ENCODE data around the gene TMEM187.

The TMEM187 gene

DNA sequence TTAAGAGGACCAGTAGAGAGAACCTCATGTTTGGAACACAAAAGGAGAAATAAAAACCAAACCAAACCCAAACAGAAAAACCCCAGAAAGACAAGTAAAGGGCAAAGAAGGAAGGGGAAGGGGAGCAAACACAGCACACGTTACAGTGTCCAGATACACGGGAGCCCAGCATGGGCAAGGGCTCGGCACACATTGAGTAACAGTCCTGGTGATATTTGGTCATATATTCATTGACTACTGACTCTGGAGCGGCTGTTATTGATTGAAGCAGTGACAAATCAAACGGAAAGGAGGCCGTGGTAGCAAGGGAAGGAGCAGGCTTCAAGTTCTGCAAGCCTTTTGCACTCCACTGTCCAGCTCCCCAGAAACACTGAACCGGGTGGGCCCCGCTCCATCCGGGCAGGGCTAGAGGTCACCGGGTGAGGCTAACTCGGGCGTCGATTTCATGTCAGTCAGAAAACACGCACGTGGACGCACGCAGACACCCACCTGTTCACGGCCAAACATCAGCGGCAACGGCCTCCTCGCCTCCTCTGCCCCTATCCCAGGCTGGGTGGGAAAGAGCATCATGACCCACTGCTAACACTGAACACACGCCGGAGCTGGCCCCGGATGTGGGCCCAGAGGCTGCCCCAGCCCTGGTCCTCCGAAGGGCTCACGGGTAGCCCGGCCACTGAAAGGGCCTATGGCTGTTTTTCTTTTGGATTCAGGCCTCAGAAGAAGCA lies 50.9 kb downstream of the TMEM187 start:
- DNase-seq: peak; percentile 14

DNA sequence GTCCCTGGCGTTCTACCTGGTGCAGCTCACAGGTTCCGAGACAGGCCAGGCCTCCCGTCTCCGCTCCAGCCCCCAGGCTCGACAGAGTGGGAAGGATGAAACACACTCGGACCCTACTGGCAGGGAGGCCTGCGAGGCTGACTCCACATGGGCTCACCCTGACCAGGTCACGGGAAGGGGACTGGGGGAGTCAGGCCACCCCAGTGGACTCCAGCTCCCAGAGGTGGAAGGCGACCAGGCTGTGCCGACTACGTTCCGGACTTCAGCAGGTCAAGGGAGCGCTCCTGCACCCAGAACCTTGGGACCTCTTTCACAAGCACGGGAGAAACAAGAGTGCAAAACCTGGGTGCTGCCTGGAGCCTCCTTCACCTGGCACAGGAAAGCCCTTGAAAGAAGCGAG lies 51.7 kb downstream of the TMEM187 start:
- DNase-seq: no peak

DNA sequence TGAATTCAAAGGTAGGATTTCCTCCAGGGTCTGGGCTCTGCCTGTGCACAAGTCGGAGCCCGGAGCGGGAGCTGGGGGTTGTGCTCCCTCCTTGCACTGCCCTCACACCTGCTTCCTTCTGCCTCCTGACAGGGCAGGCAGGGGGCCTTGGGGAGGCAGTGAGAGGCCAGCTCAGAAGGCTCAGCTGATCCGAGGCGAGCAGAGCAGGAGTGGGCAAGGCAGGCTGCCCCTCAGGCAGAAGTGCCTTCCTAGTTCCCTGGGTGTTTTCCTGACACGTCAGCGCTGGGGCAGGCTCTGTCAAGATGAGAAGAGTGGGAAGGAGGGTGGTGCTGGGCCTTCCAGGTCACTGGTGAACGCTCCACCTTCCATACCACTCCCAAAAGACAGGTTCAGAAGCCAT lies 52.7 kb downstream of the TMEM187 start:
- no peak for DNase-seq

DNA sequence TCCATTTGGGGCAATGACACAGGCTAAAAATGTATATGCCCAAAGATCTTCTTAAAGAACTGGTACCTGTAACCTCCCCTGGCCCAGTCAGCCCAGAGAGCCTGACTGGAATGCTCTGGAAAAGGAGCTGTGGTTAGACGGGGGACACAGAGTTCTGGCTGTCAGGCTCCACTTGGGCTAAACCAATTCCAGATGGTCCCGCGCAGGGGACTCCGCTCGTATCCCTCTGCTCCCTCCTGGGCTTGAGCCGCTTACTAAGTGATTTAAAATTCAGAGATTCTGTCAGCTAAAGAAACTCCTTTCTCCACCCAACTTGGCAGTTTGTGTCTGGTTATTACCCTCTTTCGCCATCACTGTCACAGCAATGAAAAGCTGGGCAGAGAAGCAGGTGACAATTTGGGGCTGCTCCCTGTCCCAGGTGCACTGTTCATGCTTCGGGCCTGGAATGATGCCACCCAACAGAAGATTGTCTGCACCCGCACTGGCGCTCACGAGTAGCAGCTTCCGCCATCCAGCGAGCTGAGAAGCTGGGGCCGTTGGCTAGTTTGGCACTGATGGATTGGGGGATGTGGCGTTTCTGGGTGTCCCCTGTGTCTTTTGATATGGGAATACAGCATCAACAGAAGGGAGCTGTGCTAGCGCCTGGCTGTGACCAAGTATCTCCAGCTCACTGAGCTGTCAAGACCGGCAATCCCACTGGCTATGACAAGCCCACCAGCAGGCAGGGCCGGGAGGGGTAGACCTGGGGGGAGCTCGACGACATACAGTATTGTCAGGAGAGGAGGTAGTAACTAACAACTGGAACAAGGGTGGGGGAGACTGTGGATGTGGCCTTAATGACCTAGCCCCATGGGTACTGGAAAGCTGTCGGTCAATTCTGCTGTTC lies 53.8 kb downstream of the TMEM187 start:
- DNase-seq: no peak

DNA sequence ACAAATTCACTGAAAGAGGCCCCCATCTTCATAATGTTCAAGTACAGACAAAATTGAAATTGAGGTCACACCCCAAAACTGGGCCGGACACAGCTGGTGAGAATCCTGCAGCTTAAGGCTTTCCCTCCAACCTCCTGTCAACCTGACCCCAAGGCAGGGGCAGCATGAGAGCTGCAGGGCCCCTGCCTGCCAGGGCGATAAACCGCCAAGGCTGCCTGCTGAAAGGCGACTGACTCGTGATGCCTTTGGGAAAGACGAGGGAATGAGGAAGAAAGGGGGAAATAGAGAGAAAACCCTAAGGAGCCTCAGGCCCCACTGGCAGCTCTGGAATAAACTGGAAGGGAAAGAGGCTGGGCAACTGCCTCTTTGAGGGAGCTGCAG lies 54.5 kb downstream of the TMEM187 start:
- DNase-seq: no peak

DNA sequence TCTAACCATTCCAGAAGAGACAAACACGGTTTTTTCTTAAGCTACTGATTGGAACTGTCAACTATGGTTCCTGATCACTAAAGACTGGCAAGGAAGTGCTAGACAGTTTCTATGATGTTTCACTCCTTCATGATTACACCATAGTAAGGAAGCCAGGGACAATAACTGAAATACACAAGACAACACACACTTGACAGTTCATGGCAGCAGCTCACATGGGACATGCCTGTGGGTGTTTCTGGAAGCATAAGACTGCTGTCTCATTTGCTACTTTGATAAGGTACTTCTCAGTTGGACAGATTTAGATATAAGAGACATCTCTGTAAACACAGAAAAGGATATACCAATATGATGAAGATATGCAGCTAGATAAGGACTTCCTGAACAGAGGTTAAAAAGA lies 55.4 kb downstream of the TMEM187 start:
- DNase-seq: no peak

DNA sequence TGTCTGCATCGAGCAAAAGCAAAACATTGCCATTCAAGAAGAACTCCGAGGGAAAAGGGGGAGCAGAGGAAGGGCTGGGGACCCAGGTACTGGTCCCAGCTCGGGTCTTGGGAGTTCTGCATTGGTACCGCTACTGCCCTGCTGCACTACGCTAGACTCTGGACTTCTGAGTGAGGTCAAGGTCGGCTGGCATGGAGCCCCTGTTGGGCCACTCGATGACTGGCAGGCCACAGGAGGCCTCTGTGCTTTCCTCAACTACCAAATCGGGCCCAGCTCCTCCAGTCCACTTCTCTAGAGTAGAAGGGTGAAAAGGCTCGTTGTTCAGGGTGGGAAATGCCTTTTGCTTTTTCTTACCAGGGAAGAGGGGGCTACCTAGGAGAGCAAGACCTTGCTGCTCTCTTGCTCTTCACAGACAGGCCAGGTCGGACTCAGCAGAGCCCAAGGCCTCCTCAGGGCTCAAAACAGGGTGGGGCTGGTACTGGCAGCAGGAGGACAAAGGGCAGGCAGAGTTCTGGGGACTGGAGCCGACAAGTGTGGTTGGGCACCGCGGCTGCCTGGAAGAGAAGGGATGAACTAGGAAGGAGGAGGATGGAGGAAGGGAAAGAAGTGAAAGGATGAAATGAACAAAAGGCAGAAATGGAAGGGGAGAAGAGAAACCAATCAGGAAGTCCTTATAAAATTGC lies 56.1 kb downstream of the TMEM187 start:
- DNase-seq: no peak

DNA sequence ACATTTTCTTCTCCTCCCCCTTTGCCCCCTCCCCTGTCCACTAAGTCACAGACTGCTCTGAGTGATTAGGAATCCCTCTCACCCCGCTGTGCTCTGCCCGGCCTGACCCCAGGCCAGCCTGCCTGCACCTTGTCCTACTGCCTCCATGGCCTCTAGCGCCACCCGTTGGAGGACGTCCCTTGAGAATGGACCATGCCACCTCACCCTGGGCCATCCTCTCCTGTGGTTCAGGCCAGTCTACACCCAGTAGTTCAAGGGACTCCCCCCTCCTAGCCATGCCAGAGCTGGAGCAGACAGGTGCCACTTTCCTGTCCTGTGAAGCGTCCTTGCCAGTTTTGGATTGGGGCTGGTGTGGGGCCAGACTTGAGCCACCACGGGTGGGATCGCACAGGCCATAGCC lies 56.9 kb downstream of the TMEM187 start:
- DNase-seq: no peak

DNA sequence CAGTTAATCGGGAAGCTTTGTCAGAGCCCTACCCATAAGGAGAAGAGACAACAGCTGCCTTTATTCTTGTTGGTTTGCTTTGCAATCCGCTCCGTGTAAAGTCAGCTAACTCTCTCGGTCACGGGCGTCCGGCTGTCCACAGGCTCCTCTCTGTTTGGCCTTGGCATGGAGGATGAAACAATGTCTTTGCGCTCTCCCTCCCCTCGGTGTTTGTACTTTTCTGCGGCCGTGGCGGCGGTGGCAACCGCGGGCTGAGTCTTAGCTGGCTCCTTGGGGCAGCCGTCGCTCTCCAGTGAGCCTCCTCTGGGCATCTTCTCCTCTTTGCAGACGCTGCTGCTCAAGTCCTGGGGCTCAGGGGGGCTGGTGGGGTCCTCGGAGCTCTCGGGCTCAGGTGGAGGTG lies 57.7 kb downstream of the TMEM187 start:
- DNase-seq: no peak

DNA sequence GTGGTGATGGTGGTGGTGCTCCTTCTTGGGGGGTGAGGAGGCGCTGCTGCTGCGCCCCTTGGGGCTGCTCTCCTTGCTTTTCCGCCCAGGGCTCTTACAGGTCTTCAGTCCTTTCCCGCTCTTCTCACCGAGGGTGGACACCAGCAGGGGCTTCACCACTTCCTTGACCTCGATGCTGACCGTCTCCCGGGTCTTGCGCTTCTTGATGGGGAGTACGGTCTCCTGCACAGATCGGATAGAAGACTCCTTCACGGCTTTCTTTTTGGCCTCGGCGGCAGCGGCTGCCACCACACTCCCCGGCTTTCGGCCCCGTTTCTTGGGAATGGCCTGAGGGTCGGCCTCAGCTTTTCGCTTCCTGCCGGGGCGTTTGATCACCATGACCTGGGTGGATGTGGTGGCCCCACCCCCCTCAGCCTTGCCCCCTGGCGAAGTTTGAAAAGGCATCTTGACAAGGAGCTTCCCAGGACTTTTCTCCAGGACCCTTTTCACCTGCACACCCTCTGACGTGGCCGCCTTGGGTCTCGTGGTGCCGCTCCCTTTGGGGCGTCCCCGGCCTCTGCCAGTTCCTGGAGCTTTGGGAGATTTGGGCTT lies 58.3 kb downstream of the TMEM187 start:
- no peak for DNase-seq

DNA sequence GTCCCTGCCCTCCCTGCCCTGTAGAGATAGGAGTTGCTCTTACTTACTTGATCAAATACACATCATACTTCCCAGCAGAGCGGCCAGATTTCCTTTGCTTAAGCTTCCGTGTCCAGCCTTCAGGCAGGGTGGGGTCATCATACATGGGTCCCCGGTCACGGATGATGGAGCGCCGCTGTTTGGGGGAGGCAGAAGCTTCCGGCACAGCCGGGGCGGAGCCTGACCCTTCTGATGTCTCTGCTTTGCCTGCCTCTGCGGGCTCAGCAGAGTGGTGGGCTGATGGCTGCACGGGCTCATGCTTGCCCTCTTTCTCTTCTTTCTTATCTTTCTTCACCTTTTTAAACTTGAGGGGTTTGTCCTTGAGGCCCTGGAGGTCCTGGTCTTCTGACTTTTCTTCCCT lies 59.6 kb downstream of the TMEM187 start:
- DNase-seq: no peak

DNA sequence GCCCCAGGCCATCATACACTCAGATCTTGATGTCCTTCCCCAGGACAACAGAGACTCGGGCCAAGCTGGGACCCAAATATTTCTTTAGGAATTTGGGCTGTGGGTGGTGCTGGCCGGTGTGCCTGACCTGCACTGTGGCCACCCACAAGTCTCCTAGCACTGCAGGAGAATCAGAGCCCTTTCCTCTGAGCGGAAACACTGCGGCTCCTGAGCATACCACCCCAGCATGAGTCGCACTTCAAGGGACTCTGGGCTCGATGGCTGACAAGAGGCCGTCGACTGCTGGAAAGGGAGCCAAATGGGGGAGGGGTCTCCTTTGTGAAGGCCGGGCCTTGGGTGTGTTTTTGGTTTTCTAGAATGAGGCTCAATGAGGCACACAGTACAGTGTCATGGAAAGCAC lies 60.1 kb downstream of the TMEM187 start:
- DNase-seq: no peak

Measured in MV-4-11 (cell line).